ENCODE measurements around the gene C1QTNF8.
A peak's percentile ranks its signal among the peaks of the same experiment; 100 is the strongest.

C1QTNF8 gene

GRCh38 chr16:1049976-1050247 is 46.1 kb downstream of the C1QTNF8 start:
- Histone ChIP-seq H3K23ac (ENCODE audit: low read depth, low read length, poor library complexity) (peak overlapping the region; percentile 55), H3K4ac (ENCODE audit: low read length) (no peak overlapping the region), H3K18ac (ENCODE audit: low read length) (peak overlapping the region; percentile 89), H2BK5ac (ENCODE audit: low read length) (no peak overlapping the region), H2BK15ac (ENCODE audit: low read length) (peak overlapping the region; percentile 100), H3K27me3 (ENCODE audit: control insufficient read depth in 3 of 3, insufficient read depth in 3 of 3, low read depth in 1 of 3, low read length in 3 of 3) (peaks cover 0 to 30% (median 0%) of the 10 kb centered on the region in 3 experiments), H2AK5ac (ENCODE audit: low read depth, low read length) (peak overlapping the region; percentile 99), H3K14ac (ENCODE audit: low read length) (no peak overlapping the region), H3K4me3 (ENCODE audit: low read length in 2 of 2) (no peak overlapping the region), H4K8ac (ENCODE audit: low read depth, low read length) (no peak overlapping the region), H2AFZ (ENCODE audit: low read length) (no peak overlapping the region), H2BK12ac (ENCODE audit: low read length) (peak overlapping the region; percentile 94), H3K9ac (ENCODE audit: low read depth, low read length, poor library complexity) (peak overlapping the region; percentile 21), H2BK120ac (ENCODE audit: low read depth, low read length) (no peak overlapping the region), H3K4me2 (ENCODE audit: insufficient read depth, low read length, poor library complexity, severe bottlenecking) (no peak overlapping the region), H3K4me1 (ENCODE audit: control insufficient read depth in 2 of 2, insufficient read depth in 1 of 2, low read depth in 1 of 2, low read length in 2 of 2) (peaks cover 16 to 19% of the 10 kb centered on the region in 2 donors), H3K79me1 (ENCODE audit: low read depth, low read length) (peaks cover 2% of the 10 kb centered on the region), H4K91ac (ENCODE audit: low read depth, low read length, poor library complexity) (peak overlapping the region; percentile 79), H3K36me3 (replicated peaks in 1 of 2; ENCODE audit: control insufficient read depth in 2 of 2, insufficient read depth in 2 of 2, low read length in 2 of 2) (no peaks in the 10 kb centered on the region), H3K9me3 (replicated peaks in 1 of 2; ENCODE audit: control insufficient read depth in 2 of 2, insufficient read depth in 1 of 2, low read depth in 1 of 2, low read length in 2 of 2) (peaks cover 0 to 1% of the 10 kb centered on the region in 2 donors), H3K27ac (replicated peaks; ENCODE audit: low read length) (no peak overlapping the region)
- DNase-seq (ENCODE audit: low spot score), result no peak
- no CpG with 5 or more reads among the region's 11 CpGs for WGBS, 2 donors (ENCODE audit: extremely low coverage in 2 of 2, insufficient read length in 2 of 2, insufficient replicate concordance in 1 of 2)

- H3K18ac ChIP-seq (ENCODE audit: low read length), result peak overlapping the region; percentile 100
- no peak overlapping the region for H3K27ac ChIP-seq (replicated peaks; ENCODE audit: low read length)
- peak overlapping the region; percentile 100 for H2BK15ac ChIP-seq (ENCODE audit: low read length)
- no peak overlapping the region for H3K4me3 ChIP-seq (ENCODE audit: low read length in 2 of 2)
- peak overlapping the region; percentile 71 for H3K14ac ChIP-seq (ENCODE audit: low read length)
- peak overlapping the region; percentile 56 for H2AFZ ChIP-seq (ENCODE audit: low read length)
- peak overlapping the region; percentile 99 for H2AK5ac ChIP-seq (ENCODE audit: low read depth, low read length)
- peak overlapping the region; percentile 85 for H4K91ac ChIP-seq (ENCODE audit: low read depth, low read length, poor library complexity)
- no peak overlapping the region for H3K4me2 ChIP-seq (ENCODE audit: insufficient read depth, low read length, poor library complexity, severe bottlenecking)
- H3K36me3 ChIP-seq (replicated peaks in 1 of 2; ENCODE audit: control insufficient read depth in 2 of 2, insufficient read depth in 2 of 2, low read length in 2 of 2), result no peaks in the 10 kb centered on the region
- H4K8ac ChIP-seq (ENCODE audit: low read depth, low read length), result peak overlapping the region; percentile 92
- H3K9ac ChIP-seq (ENCODE audit: low read depth, low read length, poor library complexity), result peak overlapping the region; percentile 30
- peak overlapping the region; percentile 87 for H2BK5ac ChIP-seq (ENCODE audit: low read length)
- H3K4ac ChIP-seq (ENCODE audit: low read length), result peak overlapping the region; percentile 98
- WGBS, 2 donors (ENCODE audit: extremely low coverage in 2 of 2, insufficient read length in 2 of 2, insufficient replicate concordance in 1 of 2), result no CpG with 5 or more reads among the region's 31 CpGs
- H2BK120ac ChIP-seq (ENCODE audit: low read depth, low read length), result peak overlapping the region; percentile 47
- peaks cover 0 to 30% (median 0%) of the 10 kb centered on the region in 3 experiments for H3K27me3 ChIP-seq (ENCODE audit: control insufficient read depth in 3 of 3, insufficient read depth in 3 of 3, low read depth in 1 of 3, low read length in 3 of 3)
- peaks cover 11 to 14% of the 10 kb centered on the region in 2 donors for H3K4me1 ChIP-seq (ENCODE audit: control insufficient read depth in 2 of 2, insufficient read depth in 1 of 2, low read depth in 1 of 2, low read length in 2 of 2)
- H2BK12ac ChIP-seq (ENCODE audit: low read length), result peak overlapping the region; percentile 94
- peak overlapping the region; percentile 85 for H3K23ac ChIP-seq (ENCODE audit: low read depth, low read length, poor library complexity)
- peaks cover 0 to 1% of the 10 kb centered on the region in 2 donors for H3K9me3 ChIP-seq (replicated peaks in 1 of 2; ENCODE audit: control insufficient read depth in 2 of 2, insufficient read depth in 1 of 2, low read depth in 1 of 2, low read length in 2 of 2)
- peaks cover 2% of the 10 kb centered on the region for H3K79me1 ChIP-seq (ENCODE audit: low read depth, low read length)
- DNase-seq (ENCODE audit: low spot score), result no peak
These were observed 46.7 kb downstream of the C1QTNF8 start for GRCh38 chr16:1049113-1049975.

- Histone ChIP-seq H2BK5ac (ENCODE audit: low read length) (peak overlapping the region; percentile 87), H3K9ac (ENCODE audit: low read depth, low read length, poor library complexity) (peak overlapping the region; percentile 70), H3K4me1 (ENCODE audit: control insufficient read depth in 2 of 2, insufficient read depth in 1 of 2, low read depth in 1 of 2, low read length in 2 of 2) (peaks cover 11 to 14% of the 10 kb centered on the region in 2 donors), H3K79me1 (ENCODE audit: low read depth, low read length) (peaks cover 2% of the 10 kb centered on the region), H3K36me3 (replicated peaks in 1 of 2; ENCODE audit: control insufficient read depth in 2 of 2, insufficient read depth in 2 of 2, low read length in 2 of 2) (no peaks in the 10 kb centered on the region), H3K4me2 (ENCODE audit: insufficient read depth, low read length, poor library complexity, severe bottlenecking) (peak overlapping the region; percentile 18), H3K4me3 (ENCODE audit: low read length in 2 of 2) (no peak overlapping the region), H2AK5ac (ENCODE audit: low read depth, low read length) (peak overlapping the region; percentile 99), H2BK12ac (ENCODE audit: low read length) (peak overlapping the region; percentile 94), H4K91ac (ENCODE audit: low read depth, low read length, poor library complexity) (no peak overlapping the region), H3K27ac (replicated peaks; ENCODE audit: low read length) (no peak overlapping the region), H3K27me3 (ENCODE audit: control insufficient read depth in 3 of 3, insufficient read depth in 3 of 3, low read depth in 1 of 3, low read length in 3 of 3) (peaks cover 0 to 30% (median 0%) of the 10 kb centered on the region in 3 experiments), H3K9me3 (replicated peaks in 1 of 2; ENCODE audit: control insufficient read depth in 2 of 2, insufficient read depth in 1 of 2, low read depth in 1 of 2, low read length in 2 of 2) (peaks cover 0 to 1% of the 10 kb centered on the region in 2 donors), H2BK120ac (ENCODE audit: low read depth, low read length) (peak overlapping the region; percentile 47), H3K18ac (ENCODE audit: low read length) (peak overlapping the region; percentile 100), H3K23ac (ENCODE audit: low read depth, low read length, poor library complexity) (peak overlapping the region; percentile 85), H3K14ac (ENCODE audit: low read length) (peak overlapping the region; percentile 71), H2BK15ac (ENCODE audit: low read length) (peak overlapping the region; percentile 100), H3K4ac (ENCODE audit: low read length) (peak overlapping the region; percentile 98), H2AFZ (ENCODE audit: low read length) (peak overlapping the region; percentile 56), H4K8ac (ENCODE audit: low read depth, low read length) (peak overlapping the region; percentile 92)
- peak; percentile 63 for DNase-seq (ENCODE audit: low spot score)
- no CpG with 5 or more reads among the region's 37 CpGs for WGBS, 2 donors (ENCODE audit: extremely low coverage in 2 of 2, insufficient read length in 2 of 2, insufficient replicate concordance in 1 of 2)
These were observed 47.5 kb downstream of the C1QTNF8 start for GRCh38 chr16:1048442-1049112.

DNA sequence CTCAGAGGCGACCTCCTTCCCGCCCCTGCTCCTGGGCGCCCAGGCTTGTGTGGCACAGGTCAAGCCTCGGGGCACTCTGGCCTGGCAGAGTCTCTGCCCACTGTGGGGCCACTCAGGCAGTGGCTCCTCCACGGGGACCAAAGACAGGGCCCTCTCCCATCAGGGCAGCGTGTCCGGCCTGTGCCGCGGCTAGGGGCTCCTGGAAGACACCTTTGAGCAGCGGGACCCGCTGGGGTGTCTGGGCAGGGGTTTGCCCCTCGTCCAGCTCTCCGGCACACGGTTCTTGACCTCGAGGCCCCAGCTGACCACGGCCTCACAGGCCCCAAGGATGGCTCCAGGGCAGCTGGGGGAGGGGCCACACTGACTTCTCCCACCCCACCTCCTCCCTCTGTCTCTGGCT is 48.2 kb downstream of the C1QTNF8 start:
- Histone ChIP-seq H2BK120ac (ENCODE audit: low read depth, low read length) (no peak overlapping the region), H4K91ac (ENCODE audit: low read depth, low read length, poor library complexity) (no peak overlapping the region), H3K4me1 (ENCODE audit: control insufficient read depth in 2 of 2, insufficient read depth in 1 of 2, low read depth in 1 of 2, low read length in 2 of 2) (peaks cover 11 to 14% of the 10 kb centered on the region in 2 donors), H2BK5ac (ENCODE audit: low read length) (peak overlapping the region; percentile 53), H3K23ac (ENCODE audit: low read depth, low read length, poor library complexity) (peak overlapping the region; percentile 65), H3K27ac (replicated peaks; ENCODE audit: low read length) (no peak overlapping the region), H4K8ac (ENCODE audit: low read depth, low read length) (no peak overlapping the region), H3K4me3 (ENCODE audit: low read length in 2 of 2) (no peak overlapping the region), H3K4ac (ENCODE audit: low read length) (peak overlapping the region; percentile 66), H3K27me3 (ENCODE audit: control insufficient read depth in 3 of 3, insufficient read depth in 3 of 3, low read depth in 1 of 3, low read length in 3 of 3) (peaks cover 0 to 28% (median 0%) of the 10 kb centered on the region in 3 experiments), H2AK5ac (ENCODE audit: low read depth, low read length) (peak overlapping the region; percentile 99), H3K36me3 (replicated peaks in 1 of 2; ENCODE audit: control insufficient read depth in 2 of 2, insufficient read depth in 2 of 2, low read length in 2 of 2) (no peaks in the 10 kb centered on the region), H3K9ac (ENCODE audit: low read depth, low read length, poor library complexity) (no peak overlapping the region), H3K9me3 (replicated peaks in 1 of 2; ENCODE audit: control insufficient read depth in 2 of 2, insufficient read depth in 1 of 2, low read depth in 1 of 2, low read length in 2 of 2) (peaks cover 0 to 1% of the 10 kb centered on the region in 2 donors), H3K18ac (ENCODE audit: low read length) (peak overlapping the region; percentile 39), H2BK12ac (ENCODE audit: low read length) (peak overlapping the region; percentile 94), H2BK15ac (ENCODE audit: low read length) (peak overlapping the region; percentile 100), H3K79me1 (ENCODE audit: low read depth, low read length) (peaks cover 2% of the 10 kb centered on the region), H2AFZ (ENCODE audit: low read length) (peak overlapping the region; percentile 24), H3K4me2 (ENCODE audit: insufficient read depth, low read length, poor library complexity, severe bottlenecking) (no peak overlapping the region), H3K14ac (ENCODE audit: low read length) (peak overlapping the region; percentile 3)
- WGBS, 2 donors (ENCODE audit: extremely low coverage in 2 of 2, insufficient read length in 2 of 2, insufficient replicate concordance in 1 of 2), result no CpG with 5 or more reads among the region's 16 CpGs
- no peak for DNase-seq (ENCODE audit: low spot score)

Data from neuronal stem cell (in vitro differentiated cells).